ENCODE results near the gene NEDD4L.
"Not testable (repeated sequence)": the region's sequence is repeated elsewhere in the genome, so short reads cannot be mapped to it uniquely, and the experiment has no call there.

The NEDD4L gene

DNA sequence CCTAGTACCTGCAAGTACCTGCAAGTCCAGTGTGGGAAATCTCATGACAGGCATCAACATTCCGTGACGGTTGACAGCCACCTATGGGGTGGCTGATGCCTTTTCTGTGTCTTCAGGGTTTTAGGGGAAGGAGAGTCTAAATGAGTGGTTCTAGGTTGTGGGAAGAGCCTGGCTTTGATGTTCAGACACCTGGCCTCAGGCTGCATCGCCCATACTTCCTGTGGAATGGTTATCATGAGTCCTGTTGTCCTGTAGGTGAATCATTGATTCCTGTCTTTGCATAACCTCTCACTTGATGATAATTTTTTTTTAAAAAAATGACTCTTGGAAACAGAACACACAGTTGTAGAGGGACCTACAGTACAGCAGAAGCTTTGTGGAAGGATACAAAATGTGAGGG is 108.9 kb downstream of the NEDD4L start:
- DNase-seq (ENCODE audit: low read depth in 2 of 2), result no peak

DNA sequence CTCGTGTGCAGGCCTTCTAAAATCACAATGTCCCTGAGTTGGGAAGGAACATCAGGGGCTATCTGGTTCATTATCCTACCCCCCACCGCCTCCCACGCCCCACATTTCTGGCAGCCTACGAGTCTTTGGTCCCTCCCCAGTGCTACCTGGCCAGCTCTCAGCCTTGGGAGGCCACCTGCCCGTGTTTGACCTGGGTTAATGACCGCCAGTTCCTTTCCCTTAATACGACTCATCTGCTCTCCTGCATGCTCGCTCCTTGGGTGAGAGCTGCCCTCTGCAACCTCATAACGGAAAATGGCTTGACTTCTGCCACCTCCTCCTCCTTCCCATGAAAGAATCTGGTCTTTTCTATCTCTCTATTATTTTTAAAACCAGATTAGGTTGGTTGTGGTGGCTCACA is 112.5 kb downstream of the NEDD4L start:
- no peak for DNase-seq (ENCODE audit: low read depth in 2 of 2)

- DNase-seq (ENCODE audit: low read depth in 2 of 2), result no peak
Measured at GRCh38 chr18:58157237-58157636, 113.2 kb downstream of the NEDD4L start.

GRCh38 chr18:58158008-58158407 is 114.0 kb downstream of the NEDD4L start:
- no peak for DNase-seq (ENCODE audit: low read depth in 2 of 2)

GRCh38 chr18:58158459-58158858 is 114.4 kb downstream of the NEDD4L start:
- DNase-seq (ENCODE audit: low read depth in 2 of 2), result no peak

GRCh38 chr18:58161659-58162058 is 117.6 kb downstream of the NEDD4L start:
- DNase-seq (ENCODE audit: low read depth in 2 of 2), result no peak

GRCh38 chr18:58162127-58162526 is 118.1 kb downstream of the NEDD4L start:
- DNase-seq (ENCODE audit: low read depth in 2 of 2), result no peak

- no peak for DNase-seq (ENCODE audit: low read depth in 2 of 2)
Measured at GRCh38 chr18:58163004-58163590, 119.1 kb downstream of the NEDD4L start.

DNA sequence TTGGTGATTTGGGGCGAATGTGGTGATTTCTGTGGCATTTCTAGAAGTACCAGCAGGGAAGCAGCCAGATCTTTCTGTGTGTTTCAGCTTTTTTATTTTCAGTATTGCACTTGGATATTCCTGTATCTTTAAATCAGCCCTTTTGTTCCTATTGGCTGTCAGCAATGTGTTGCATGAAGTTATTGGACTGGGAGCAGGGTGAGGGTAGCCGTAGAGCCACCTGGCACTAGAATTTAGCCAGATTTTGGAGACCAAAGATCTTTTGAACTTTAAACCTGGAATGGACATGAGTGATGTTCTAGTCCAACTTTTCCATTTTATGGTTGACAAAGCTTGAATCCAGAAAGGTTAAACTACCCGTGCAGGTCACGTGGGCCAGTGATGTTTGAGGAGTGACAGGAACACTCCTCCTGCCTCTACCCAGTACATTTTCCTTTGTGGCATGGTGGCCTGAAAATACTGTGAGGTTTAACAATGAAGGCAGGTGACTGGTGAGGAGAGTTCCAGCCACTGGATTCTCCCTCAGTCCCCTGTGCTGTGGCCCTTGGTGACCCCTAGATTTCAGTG is 122.3 kb downstream of the NEDD4L start:
- DNase-seq (ENCODE audit: low read depth in 2 of 2), result no peak

DNA sequence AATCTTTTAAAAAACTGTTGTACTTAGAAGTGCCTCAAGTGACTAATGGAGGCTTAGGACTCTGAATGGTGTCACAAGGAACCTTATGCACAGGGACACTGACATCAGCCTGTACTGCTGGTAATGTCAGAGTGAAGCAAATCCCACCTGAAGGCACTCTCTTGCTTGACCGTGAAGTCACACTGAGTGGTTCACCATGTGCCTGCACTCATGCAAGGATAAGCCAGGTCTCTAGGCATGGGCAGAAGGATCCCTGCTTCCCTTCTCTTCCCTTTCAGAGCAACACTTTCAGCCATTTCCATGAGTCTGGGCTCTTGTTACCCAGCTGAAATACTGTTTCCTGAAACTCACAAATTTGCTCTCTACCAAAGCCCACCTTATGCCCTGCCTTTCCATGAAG is 123.0 kb downstream of the NEDD4L start:
- no peak for DNase-seq (ENCODE audit: low read depth in 2 of 2)

- DNase-seq (ENCODE audit: low read depth in 2 of 2), result no peak
Measured at GRCh38 chr18:58168221-58168620, 124.2 kb downstream of the NEDD4L start.

DNA sequence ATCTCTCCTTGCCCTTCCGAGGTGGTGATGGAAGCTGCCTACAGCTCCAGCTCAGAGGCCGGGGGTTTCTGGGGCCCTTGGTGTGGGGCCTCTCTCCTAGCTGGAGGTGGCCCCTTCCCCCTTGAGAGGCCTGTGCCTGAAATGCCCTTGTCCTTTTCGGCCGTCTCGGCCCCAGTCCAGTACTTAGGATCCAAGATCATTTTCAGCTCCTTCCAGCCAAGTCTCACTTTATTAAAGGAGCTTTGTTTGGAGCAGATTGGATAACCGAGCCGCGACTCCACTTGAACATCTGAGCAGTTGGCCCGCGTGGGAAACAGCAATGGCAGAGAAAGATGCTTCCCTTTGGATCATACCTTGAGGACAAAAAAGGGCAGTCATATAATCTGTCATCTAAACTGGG is 125.0 kb downstream of the NEDD4L start:
- no peak for DNase-seq (ENCODE audit: low read depth in 2 of 2)

GRCh38 chr18:58169472-58169871 is 125.4 kb downstream of the NEDD4L start:
- DNase-seq (ENCODE audit: low read depth in 2 of 2), result no peak

GRCh38 chr18:58170036-58170435 is 126.0 kb downstream of the NEDD4L start:
- not testable (repeated sequence) for DNase-seq (ENCODE audit: low read depth in 2 of 2)

DNA sequence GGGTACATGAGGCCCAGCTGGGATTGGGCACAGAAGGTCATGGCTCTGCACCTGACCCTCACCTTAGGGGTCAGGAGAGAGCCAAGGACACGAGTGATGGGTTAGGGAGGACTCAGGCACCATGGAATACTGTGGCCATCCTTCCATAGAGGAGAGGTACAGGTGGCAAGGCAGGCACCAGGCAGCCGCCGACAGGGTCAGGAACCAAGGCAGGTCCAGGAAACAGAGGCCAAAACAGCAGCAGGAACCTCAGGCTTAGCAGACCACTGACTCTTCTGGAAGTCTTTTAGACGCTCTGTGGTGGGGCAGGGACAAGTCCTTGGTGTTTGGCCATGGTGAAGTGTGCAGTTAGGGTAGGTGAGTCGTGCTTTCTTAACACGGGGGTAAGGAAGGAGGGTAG is 128.0 kb downstream of the NEDD4L start:
- DNase-seq (ENCODE audit: low read depth in 2 of 2), result no peak

GRCh38 chr18:58174285-58174684 is 130.3 kb downstream of the NEDD4L start:
- no peak for DNase-seq (ENCODE audit: low read depth in 2 of 2)

GRCh38 chr18:58175122-58175785 is 131.2 kb downstream of the NEDD4L start:
- DNase-seq (ENCODE audit: low read depth in 2 of 2), result no peak

- DNase-seq (ENCODE audit: low read depth in 2 of 2), result no peak
Measured at GRCh38 chr18:58175786-58176176, 131.8 kb downstream of the NEDD4L start.

DNA sequence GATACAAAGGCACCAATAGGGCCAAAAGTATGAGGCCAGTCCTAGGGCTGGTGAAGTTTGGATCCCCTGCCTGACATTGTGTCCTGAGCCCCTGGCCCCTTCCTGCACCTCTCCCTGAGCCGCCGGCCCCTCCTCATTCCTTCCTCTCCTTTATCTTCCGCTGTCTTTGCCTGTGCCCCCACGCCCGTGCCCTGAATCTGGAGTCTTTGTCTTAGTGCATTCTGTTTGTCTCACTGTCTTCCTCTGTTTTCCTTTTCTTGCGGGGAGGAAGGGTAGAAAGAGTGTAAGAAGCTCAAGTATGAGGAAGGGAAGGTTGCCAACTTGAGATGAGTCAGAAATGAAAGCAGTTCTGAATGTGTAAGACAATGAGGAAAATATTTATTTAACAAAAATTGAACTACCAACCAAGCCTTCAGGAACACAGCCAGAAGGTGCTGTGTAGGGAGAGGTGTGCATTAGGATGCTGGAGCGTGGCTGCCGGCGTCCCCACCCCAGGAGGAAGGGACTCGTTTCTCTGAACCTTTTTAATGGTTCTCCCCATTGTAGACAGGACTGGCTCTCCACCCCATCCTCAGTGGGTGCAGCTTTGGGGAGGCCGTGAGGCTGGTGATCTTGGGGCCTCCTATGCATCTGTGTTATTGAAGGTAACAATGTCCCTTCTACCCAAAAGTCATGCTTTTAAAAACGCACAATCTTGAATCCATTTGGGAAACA is 133.1 kb downstream of the NEDD4L start:
- DNase-seq (ENCODE audit: low read depth in 2 of 2), result no peak

DNA sequence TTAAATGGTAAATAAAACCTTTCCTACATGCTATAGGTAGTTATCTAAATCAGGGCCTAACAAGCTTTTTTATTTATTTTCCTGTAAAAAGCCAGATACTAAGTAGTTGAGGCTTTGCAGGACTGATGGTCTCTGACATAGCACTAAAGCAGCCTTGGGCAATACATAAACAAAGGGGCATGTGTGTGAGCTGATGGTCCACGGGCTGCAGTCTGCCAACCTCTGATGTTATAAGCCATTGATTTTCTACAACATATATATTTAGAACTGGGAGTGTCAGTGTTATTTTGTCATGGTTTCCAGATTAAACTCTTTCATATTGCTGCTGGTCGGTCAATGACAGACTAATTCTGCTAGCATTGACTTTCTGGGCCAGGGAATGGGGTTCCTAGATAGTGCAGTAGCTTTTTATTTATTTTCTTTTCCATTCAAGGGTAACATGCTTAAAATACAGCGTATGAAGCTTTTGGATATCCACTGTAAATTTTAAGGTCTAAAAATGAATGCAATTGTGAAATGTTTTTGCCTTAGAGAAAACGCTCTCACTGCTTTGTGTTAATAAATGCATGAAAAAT is 134.0 kb downstream of the NEDD4L start:
- DNase-seq (ENCODE audit: low read depth in 2 of 2), result no peak

GRCh38 chr18:58178511-58178910 is 134.5 kb downstream of the NEDD4L start:
- no peak for DNase-seq (ENCODE audit: low read depth in 2 of 2)

- no peak for DNase-seq (ENCODE audit: low read depth in 2 of 2)
Measured at GRCh38 chr18:58180172-58180571, 136.1 kb downstream of the NEDD4L start.

All from stimulated activated CD4-positive, alpha-beta T cell treated with anti-CD3 and anti-CD28 coated beads, Interleukin-1b, Interleukin-23, amount 100 ng/mL, for 1 hour (primary cell).